WTC11 (cell line): ENCODE results near the gene ANO2. TPM values are rescaled to one million over a fixed set of nuclear protein-coding genes. Genes with fewer than 3 reads are reported as not detected.

Experiments used
- ATAC-seq: fragments of 200-7000 bp; cut with Tn5 transposase; 2 replicates; pipeline ENCODE4 v1.10.0; 2021; ENCODE audit warnings: mild to moderate bottlenecking, moderate library complexity
- CTCF ChIA-PET: fragments of 300-600 bp; sonication (Branson Sonifier 250); formaldehyde crosslinking; loops from one replicate; lab custom pipeline; 2021; ENCODE audit warnings: antibody characterized with exemption; lab: Charles Lee
- POLR2A ChIA-PET: fragments of 350-600 bp; sonication (Branson Sonifier 250); formaldehyde crosslinking; loops from one replicate; lab custom pipeline; 2021; ENCODE audit warnings: antibody characterized with exemption; lab: Charles Lee
- DNase-seq: peaks from one replicate; pipeline ENCODE4 v3.0.0; 2021; ENCODE audit warnings: low spot score
- H3K27ac Mint-ChIP-seq: 2 replicates; pipeline ENCODE4 v1.8.0; 2021; ENCODE audit warnings: mixed read lengths
- H3K27me3 Mint-ChIP-seq: 2 replicates; pipeline ENCODE4 v1.8.0; 2021; ENCODE audit warnings: low read depth, mild to moderate bottlenecking, moderate library complexity, mixed read lengths
- H3K36me3 Mint-ChIP-seq: 2 replicates; pipeline ENCODE4 v1.8.0; 2021; ENCODE audit warnings: mixed read lengths
- H3K4me1 Mint-ChIP-seq: 2 replicates; pipeline ENCODE4 v1.8.0; 2022; ENCODE audit warnings: mixed read lengths
- H3K4me3 Mint-ChIP-seq: 2 replicates; pipeline ENCODE4 v1.8.0; 2021; ENCODE audit warnings: mild to moderate bottlenecking, moderate library complexity, mixed read lengths
- H3K9me3 Mint-ChIP-seq: 2 replicates; pipeline ENCODE4 v1.8.0; 2021; ENCODE audit warnings: mixed read lengths
- E2F5 ChIP-seq: sonication (generic); formaldehyde crosslinking; IDR thresholded peaks from 2 replicates; pipeline ENCODE4 v1.8.1; 2022; ENCODE audit warnings: mild to moderate bottlenecking, moderate library complexity, missing genetic modification reagents
- FOXJ3 ChIP-seq: sonication (generic); formaldehyde crosslinking; IDR thresholded peaks from 2 replicates; pipeline ENCODE4 v1.9.0; 2021; ENCODE audit warnings: missing genetic modification reagents, mild to moderate bottlenecking, borderline replicate concordance
- GABPB1 ChIP-seq: sonication (generic); formaldehyde crosslinking; IDR thresholded peaks from 2 replicates; pipeline ENCODE4 v1.8.1; 2023; ENCODE audit warnings: mild to moderate bottlenecking, missing genetic modification reagents
- MYBL2 ChIP-seq: sonication (generic); formaldehyde crosslinking; IDR thresholded peaks from 2 replicates; pipeline ENCODE4 v1.8.1; 2023; ENCODE audit warnings: mild to moderate bottlenecking, moderate library complexity, missing genetic modification reagents
- PREB ChIP-seq: sonication (generic); formaldehyde crosslinking; IDR thresholded peaks from 2 replicates; pipeline ENCODE4 v1.8.1; 2022; ENCODE audit warnings: mild to moderate bottlenecking, missing genetic modification reagents, moderate library complexity, borderline replicate concordance
- SMAD4 ChIP-seq: sonication (generic); formaldehyde crosslinking; IDR thresholded peaks from 2 replicates; pipeline ENCODE4 v1.8.0; 2022; ENCODE audit warnings: mild to moderate bottlenecking, missing genetic modification reagents
- TP53 ChIP-seq: sonication (generic); formaldehyde crosslinking; IDR thresholded peaks from 2 replicates; pipeline ENCODE4 v1.8.1; 2023; ENCODE audit warnings: mild to moderate bottlenecking, missing genetic modification reagents
- USF2 ChIP-seq: sonication (generic); formaldehyde crosslinking; IDR thresholded peaks from 2 replicates; pipeline ENCODE4 v1.8.1; 2023; ENCODE audit warnings: mild to moderate bottlenecking, missing genetic modification reagents, moderate library complexity
- ZMAT4 ChIP-seq: fragments of 250-450 bp; sonication (Bioruptor Pico); IDR thresholded peaks from 2 replicates; pipeline ENCODE4 v1.9.0; 2021; ENCODE audit warnings: mild to moderate bottlenecking
- ZNF263 ChIP-seq: sonication (generic); formaldehyde crosslinking; IDR thresholded peaks from 2 replicates; pipeline ENCODE4 v1.8.1; 2022; ENCODE audit warnings: low read depth, mild to moderate bottlenecking, moderate library complexity, missing genetic modification reagents
- ZSCAN18 ChIP-seq: fragments of 250-450 bp; sonication (Bioruptor Pico); IDR thresholded peaks from 2 replicates; pipeline ENCODE4 v2.1.2; 2022; ENCODE audit warnings: mild to moderate bottlenecking, moderate library complexity
- total RNA-seq: library from RNA; stranded (reverse); gene quantifications from 3 replicates; pipeline ENCODE4 v1.2.3, GENCODE V29; 2021
- TF ChIP-seq, protein P1 (sequence below): sonication (generic); formaldehyde crosslinking; IDR thresholded peaks from 2 replicates; pipeline ENCODE4 v1.8.0; 2023; ENCODE audit warnings: mild to moderate bottlenecking, missing genetic modification reagents

ANO2 gene
- total RNA-seq, 1 experiment from 2014 or later: 2.8 TPM

DNA sequence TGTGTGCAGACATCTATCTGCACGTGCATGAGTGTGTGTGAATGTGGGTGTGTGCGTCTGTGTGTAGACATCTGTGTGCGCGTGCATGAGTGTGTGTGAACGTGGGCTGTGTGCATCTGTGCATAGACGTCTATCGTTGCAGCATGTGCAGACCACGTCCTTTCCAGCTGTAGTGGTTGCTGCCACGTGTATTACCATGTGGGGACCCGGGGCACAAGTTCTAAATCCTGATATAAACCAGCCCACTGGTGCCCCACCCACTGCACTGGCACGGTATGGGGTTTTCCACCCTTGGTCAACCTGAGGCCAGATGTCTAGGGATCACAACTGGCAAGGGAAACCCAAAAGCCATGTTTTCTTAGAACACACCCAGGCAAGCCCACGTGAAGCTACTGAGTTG lies 197.0 kb downstream of the ANO2 start:
- H3K4me1 Mint-ChIP-seq: no peaks in the 10 kb centered on the region
- no peaks in the 10 kb centered on the region for H3K9me3 Mint-ChIP-seq
- POLR2A ChIA-PET: no interaction called here
- DNase-seq: no peak
- TF ChIP-seq TP53 (CRISPR knock-in tag): no peak
- no peak for TF ChIP-seq PREB (CRISPR knock-in tag)
- no peak for TF ChIP-seq ZSCAN18 (CRISPR knock-in tag)
- no peak for TF ChIP-seq GABPB1
- no peak overlapping the region for H3K27ac Mint-ChIP-seq
- CTCF ChIA-PET: no interaction called here
- no peak for ATAC-seq
- no peak overlapping the region for H3K4me3 Mint-ChIP-seq
- H3K27me3 Mint-ChIP-seq: no peaks in the 10 kb centered on the region
- no peaks in the 10 kb centered on the region for H3K36me3 Mint-ChIP-seq

DNA sequence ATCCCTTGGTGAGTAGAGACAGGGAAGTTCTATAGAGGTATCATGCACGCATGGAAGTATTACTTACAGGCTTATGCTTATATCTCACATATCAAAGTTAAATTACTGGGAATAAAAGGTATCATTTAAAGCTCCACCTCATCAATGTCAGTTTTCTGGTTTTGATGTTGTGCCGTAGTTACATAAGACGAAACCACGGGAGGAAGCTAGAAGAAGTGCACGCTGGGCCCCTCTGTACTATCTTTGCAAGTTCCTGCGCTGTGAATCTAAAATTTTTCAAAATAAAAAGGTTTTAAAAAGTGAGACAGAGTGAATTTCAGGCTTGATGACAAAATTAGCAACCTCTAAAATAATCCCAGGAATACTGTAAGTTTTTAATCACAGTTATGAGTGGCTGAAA lies 198.1 kb downstream of the ANO2 start:
- CTCF ChIA-PET: interaction anchor here (1.2 kb wide), 1 partner anchor 27 kb away, joined by 3 read pairs; no protein-coding TSS in a partner anchor
- Mint-ChIP-seq H3K4me1 (no peaks in the 10 kb centered on the region), H3K27ac (no peak overlapping the region), H3K9me3 (no peaks in the 10 kb centered on the region), H3K36me3 (no peaks in the 10 kb centered on the region), H3K4me3 (no peak overlapping the region), H3K27me3 (no peaks in the 10 kb centered on the region)
- POLR2A ChIA-PET: no interaction called here
- no peak for TF ChIP-seq USF2 (CRISPR knock-in tag)
- TF ChIP-seq ZNF263 (CRISPR knock-in tag): no peak
- no peak for TF ChIP-seq SMAD4
- no peak for TF ChIP-seq MYBL2 (CRISPR knock-in tag)
- TF ChIP-seq FOXJ3 (CRISPR knock-in tag): no peak
- no peak for TF ChIP-seq E2F5 (CRISPR knock-in tag)
- TF ChIP-seq, protein P1, sequence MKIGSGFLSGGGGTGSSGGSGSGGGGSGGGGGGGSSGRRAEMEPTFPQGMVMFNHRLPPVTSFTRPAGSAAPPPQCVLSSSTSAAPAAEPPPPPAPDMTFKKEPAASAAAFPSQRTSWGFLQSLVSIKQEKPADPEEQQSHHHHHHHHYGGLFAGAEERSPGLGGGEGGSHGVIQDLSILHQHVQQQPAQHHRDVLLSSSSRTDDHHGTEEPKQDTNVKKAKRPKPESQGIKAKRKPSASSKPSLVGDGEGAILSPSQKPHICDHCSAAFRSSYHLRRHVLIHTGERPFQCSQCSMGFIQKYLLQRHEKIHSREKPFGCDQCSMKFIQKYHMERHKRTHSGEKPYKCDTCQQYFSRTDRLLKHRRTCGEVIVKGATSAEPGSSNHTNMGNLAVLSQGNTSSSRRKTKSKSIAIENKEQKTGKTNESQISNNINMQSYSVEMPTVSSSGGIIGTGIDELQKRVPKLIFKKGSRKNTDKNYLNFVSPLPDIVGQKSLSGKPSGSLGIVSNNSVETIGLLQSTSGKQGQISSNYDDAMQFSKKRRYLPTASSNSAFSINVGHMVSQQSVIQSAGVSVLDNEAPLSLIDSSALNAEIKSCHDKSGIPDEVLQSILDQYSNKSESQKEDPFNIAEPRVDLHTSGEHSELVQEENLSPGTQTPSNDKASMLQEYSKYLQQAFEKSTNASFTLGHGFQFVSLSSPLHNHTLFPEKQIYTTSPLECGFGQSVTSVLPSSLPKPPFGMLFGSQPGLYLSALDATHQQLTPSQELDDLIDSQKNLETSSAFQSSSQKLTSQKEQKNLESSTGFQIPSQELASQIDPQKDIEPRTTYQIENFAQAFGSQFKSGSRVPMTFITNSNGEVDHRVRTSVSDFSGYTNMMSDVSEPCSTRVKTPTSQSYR (CRISPR knock-in tag): no peak
- no peak for TF ChIP-seq ZMAT4 (CRISPR knock-in tag)
- TF ChIP-seq PREB (CRISPR knock-in tag): no peak
- ATAC-seq (no peak), DNase-seq (no peak)
